SK-N-SH (cell line): ENCODE data around the gene DENND6A. TPM values are rescaled to one million over a fixed set of nuclear protein-coding genes. Genes with fewer than 3 reads are reported as not detected.

Experiments
- CTCF ChIA-PET: fragments of 300-600, 350-600 bp; formaldehyde crosslinking; extraction: SDS; loops from one replicate; lab custom pipeline; 2021; lab: Yijun Ruan, JAX
- POLR2A ChIA-PET: fragments of 350-600 bp; sonication (Branson Sonifier 250); formaldehyde crosslinking; extraction: SDS; loops from one replicate; lab custom pipeline; 2020; ENCODE audit warnings: antibody characterized with exemption, inconsistent platforms; lab: Yijun Ruan, JAX
- DNase-seq: peaks from one replicate; pipeline ENCODE4 v3.0.0; 2012
- H2AFZ ChIP-seq: fragments of 200-600 bp; sonication (generic); 2 replicates; pipeline ENCODE4 v1.8.1; 2016; ENCODE audit warnings: antibody characterized with exemption, mild to moderate bottlenecking, low read depth
- H3F3A ChIP-seq: fragments of 200-600 bp; sonication (generic); replicated peaks from 2 replicates; pipeline ENCODE3; 2016; ENCODE audit warnings: antibody characterized with exemption, mild to moderate bottlenecking; ENCODE audit not compliant: insufficient read depth
- H3K27ac ChIP-seq, 2 experiments: fragments of 200-500 bp in 1 of 2; fragments of 200-600 bp in 1 of 2; sonication (Bioruptor generic) in 1 of 2; sonication (generic), shearing (Covaris generic) in 1 of 2; 2 replicates each; pipeline versions ENCODE4 v1.5.1 to v1.6.1; 2014 to 2016; ENCODE audit warnings: low read depth in 2 of 2, inconsistent platforms in 1 of 2, low read length in 1 of 2, mild to moderate bottlenecking in 1 of 2, mixed read lengths in 1 of 2
- H3K27me3 ChIP-seq: fragments of 200-600 bp; sonication (generic), shearing (Covaris generic); 2 replicates; pipeline ENCODE4 v1.6.1; 2016; ENCODE audit warnings: mixed run types; ENCODE audit not compliant: insufficient read depth
- H3K36me3 ChIP-seq, 2 experiments: fragments of 200-500 bp in 1 of 2; fragments of 200-600 bp in 1 of 2; sonication (Bioruptor generic) in 1 of 2; sonication (generic) in 1 of 2; replicated peaks in 1 of 2; 2 replicates each; pipeline versions ENCODE3 to v1.5.1; 2014 to 2016; ENCODE audit warnings: low read length in 1 of 2, mild to moderate bottlenecking in 1 of 2; ENCODE audit not compliant: insufficient read depth in 2 of 2, control insufficient read depth in 1 of 2
- H3K4me1 ChIP-seq, 2 experiments: fragments of 200-500 bp in 1 of 2; fragments of 200-600 bp in 1 of 2; sonication (Bioruptor generic) in 1 of 2; sonication (generic), shearing (Covaris generic) in 1 of 2; 2 replicates each; pipeline versions ENCODE4 v1.5.1 to v1.6.1; 2014 to 2016; ENCODE audit warnings: low read depth in 1 of 2, low read length in 1 of 2, mixed run types in 1 of 2; ENCODE audit not compliant: insufficient read depth in 2 of 2, control insufficient read depth in 1 of 2
- H3K4me2 ChIP-seq: fragments of 200-600 bp; sonication (generic), shearing (Covaris generic); 2 replicates; pipeline ENCODE4 v1.6.1; 2017; ENCODE audit warnings: mixed run types
- H3K4me3 ChIP-seq, 2 experiments: fragments of 200-500 bp in 1 of 2; fragments of 200-600 bp in 1 of 2; sonication (Bioruptor generic) in 1 of 2; sonication (generic), shearing (Covaris generic) in 1 of 2; 2 replicates each; pipeline versions ENCODE4 v1.5.1 to v1.8.1; 2014 to 2016; ENCODE audit warnings: low read depth in 2 of 2, inconsistent platforms in 1 of 2, low read length in 1 of 2, mild to moderate bottlenecking in 1 of 2, mixed read lengths in 1 of 2, moderate library complexity in 1 of 2
- H3K79me2 ChIP-seq: fragments of 200-600 bp; sonication (generic); 2 replicates; pipeline ENCODE4 v1.8.1; 2017; ENCODE audit warnings: mild to moderate bottlenecking; ENCODE audit not compliant: insufficient read depth
- H3K9ac ChIP-seq: fragments of 200-600 bp; sonication (generic); 2 replicates; pipeline ENCODE4 v1.6.1; 2017; ENCODE audit warnings: mixed run types
- H3K9me2 ChIP-seq: fragments of 200-600 bp; sonication (generic); 2 replicates; pipeline ENCODE4 v1.6.1; 2017; ENCODE audit warnings: mixed run types
- H3K9me3 ChIP-seq: fragments of 200-600 bp; sonication (generic); 2 replicates; pipeline ENCODE4 v1.6.1; 2017; ENCODE audit warnings: mixed run types, mild to moderate bottlenecking, moderate library complexity
- H4K20me1 ChIP-seq: fragments of 200-600 bp; sonication (generic); 2 replicates; pipeline ENCODE4 v1.6.1; 2017; ENCODE audit warnings: mild to moderate bottlenecking, mixed run types; ENCODE audit not compliant: insufficient read depth
- ELF1 ChIP-seq: IDR thresholded peaks from 2 replicates; pipeline ENCODE4 v1.4.0; 2012
- EZH2phosphoT487 ChIP-seq: fragments of 200-600 bp; sonication (generic); IDR thresholded peaks from 2 replicates; pipeline ENCODE4 v1.6.1; 2017; ENCODE audit warnings: low read depth, mixed run types, mild to moderate bottlenecking, antibody characterized with exemption, moderate library complexity, borderline replicate concordance
- FOSL2 ChIP-seq: IDR thresholded peaks from 2 replicates; pipeline ENCODE4 v1.4.0; 2012; ENCODE audit warnings: low read depth, mild to moderate bottlenecking, moderate library complexity, borderline replicate concordance
- GABPA ChIP-seq: IDR thresholded peaks from 2 replicates; pipeline ENCODE4 v1.4.0; 2012; ENCODE audit warnings: low read depth, mild to moderate bottlenecking
- IRF3 ChIP-seq: fragments of 150-350 bp; IDR thresholded peaks from 2 replicates; pipeline ENCODE4 v1.6.1; 2016; ENCODE audit warnings: mild to moderate bottlenecking, low read depth, low read length
- JUND ChIP-seq: IDR thresholded peaks from 2 replicates; pipeline ENCODE4 v1.4.0; 2012
- MAX ChIP-seq: IDR thresholded peaks from 2 replicates; pipeline ENCODE4 v1.4.0; 2012; ENCODE audit warnings: low read depth
- MEF2A ChIP-seq: IDR thresholded peaks from 2 replicates; pipeline ENCODE4 v1.4.0; 2012; ENCODE audit warnings: low read depth, borderline replicate concordance
- MXI1 ChIP-seq: IDR thresholded peaks from 2 replicates; pipeline ENCODE4 v1.6.1; 2012; ENCODE audit warnings: mild to moderate bottlenecking, low read depth, low read length, improper control_type of control experiment
- REST ChIP-seq: IDR thresholded peaks from 2 replicates; pipeline ENCODE4 v1.6.1; 2012; ENCODE audit warnings: mild to moderate bottlenecking, low read depth, low read length, moderate library complexity
- SIN3A ChIP-seq: IDR thresholded peaks from 2 replicates; pipeline ENCODE4 v1.6.1; 2012; ENCODE audit warnings: low read depth, mild to moderate bottlenecking, low read length, moderate library complexity, borderline replicate concordance
- TCF12 ChIP-seq: IDR thresholded peaks from 2 replicates; pipeline ENCODE4 v1.4.0; 2012
- TEAD4 ChIP-seq: IDR thresholded peaks from 2 replicates; pipeline ENCODE4 v1.4.0; 2012; ENCODE audit warnings: mild to moderate bottlenecking, borderline replicate concordance; ENCODE audit not compliant: insufficient read depth
- USF1 ChIP-seq: IDR thresholded peaks from 2 replicates; pipeline ENCODE4 v1.4.0; 2012; ENCODE audit warnings: low read depth, borderline replicate concordance
- USF2 ChIP-seq: fragments of 150-350 bp; IDR thresholded peaks from 2 replicates; pipeline ENCODE4 v1.6.1; 2017; ENCODE audit warnings: antibody characterized with exemption, low read length, low read depth, borderline replicate concordance
- WGBS: methylation state at CpG from one replicate; pipeline ENCODE4 v1.1.6; 2017; ENCODE audit warnings: low lambda C conversion rate; 5-methylcytosine and 5-hydroxymethylcytosine counted together
- polyA plus RNA-seq, 3 experiments: library from polyadenylated mRNA; depleted of rRNA; stranded (reverse); fragments of >200 nt; gene quantifications; 2 replicates each; pipeline ENCODE4 v1.2.3, GENCODE V29; 2012

Gene DENND6A
- polyA plus RNA-seq, 1 of the 3 experiments (the other 2 are of a cell fraction): 5.8 TPM

GRCh38 chr3:57583544-57583943 lies 109.3 kb downstream of the DENND6A start:
- Histone ChIP-seq H3K36me3 (peaks cover 26 to 84% of the 10 kb centered on the region in 2 experiments), H3K79me2 (peaks cover 100% of the 10 kb centered on the region), H4K20me1 (peaks cover 99% of the 10 kb centered on the region), H3K9ac (no peak overlapping the region), H3K4me2 (no peak overlapping the region), H2AFZ (no peak overlapping the region), H3F3A (peaks cover 29% of the 10 kb centered on the region), H3K9me3 (no peaks in the 10 kb centered on the region)
- DNase-seq: no peak
- CTCF ChIA-PET: no interaction called here
- WGBS: 88% methylated on average over 2 of the region's 2 CpGs
- TF ChIP-seq REST: no peak
- TF ChIP-seq SIN3A: no peak
- no peak for TF ChIP-seq FOSL2
- TF ChIP-seq IRF3: no peak
- TF ChIP-seq MEF2A: no peak
- no peak for TF ChIP-seq GABPA
- TF ChIP-seq USF2: no peak
- TF ChIP-seq ELF1: no peak
- TF ChIP-seq TCF12: no peak
- no peak for TF ChIP-seq MAX
- no peak for TF ChIP-seq EZH2phosphoT487
- no peak for TF ChIP-seq JUND
- no peak for TF ChIP-seq MXI1
- TF ChIP-seq TEAD4: no peak
- TF ChIP-seq USF1: no peak
- TF ChIP-seq, all 33 proteins: peak for 0
- POLR2A ChIA-PET: no interaction called here
- no peaks in the 10 kb centered on the region for H3K27me3 ChIP-seq
- no peak overlapping the region for H3K27ac ChIP-seq
- no peaks in the 10 kb centered on the region; a peak in 2 of 4 replicates for H3K4me1 ChIP-seq
- no peaks in the 10 kb centered on the region for H3K9me2 ChIP-seq
- H3K4me3 ChIP-seq: no peak overlapping the region
